PC-3 (cell line): ENCODE measurements around the gene CTTNBP2NL.

ENCODE experiments used
- CTCF ChIP-seq: fragments of 300-600 bp; sonication (generic); conservative IDR thresholded peaks from 2 replicates; pipeline ENCODE4 v1.5.1; 2017; ENCODE audit warnings: antibody characterized with exemption, low read depth, mild to moderate bottlenecking, low read length
- EZH2 ChIP-seq: fragments of 300-600 bp; sonication (generic); IDR thresholded peaks from one replicate; pipeline ENCODE4 v1.6.1; 2017; ENCODE audit warnings: antibody characterized with exemption, mild to moderate bottlenecking, low read length; ENCODE audit not compliant: unreplicated experiment
- EZH2phosphoT487 ChIP-seq: fragments of 300-600 bp; sonication (generic); IDR thresholded peaks from 2 replicates; pipeline ENCODE4 v1.6.1; 2018; ENCODE audit warnings: mild to moderate bottlenecking, antibody characterized with exemption, low read length, borderline replicate concordance

- no peak for TF ChIP-seq CTCF
- TF ChIP-seq EZH2, result no peak
- TF ChIP-seq EZH2phosphoT487, result no peak
Observed at GRCh38 chr1:112472142-112472541, 76.1 kb downstream of the CTTNBP2NL start.
